ENCODE results near the gene CHRNA4.

Gene CHRNA4

GRCh38 chr20:63347950-63348827 is 13.0 kb downstream of the CHRNA4 start:
- ChIA-PET CTCF (interaction anchor here (0.9 kb wide), 1 partner anchor 32 kb away, joined by 3 read pairs; no protein-coding TSS in a partner anchor), POLR2A (no interaction called here)
- TF ChIP-seq CTCF (IDR thresholded peaks at IDR 0.05; ENCODE audit: insufficient read depth, low read length, missing control alignments), result no peak
- H3K4me3 ChIP-seq (ENCODE audit: low read depth, low read length), result no peak overlapping the region
- no peak for DNase-seq (ENCODE audit: low read depth, low spot score)

- ChIA-PET POLR2A (no interaction called here), CTCF (no interaction called here)
- DNase-seq (ENCODE audit: low read depth, low spot score), result no peak
Measured at GRCh38 chr20:63347081-63347741, 13.9 kb downstream of the CHRNA4 start.

GRCh38 chr20:63346131-63347080 is 14.7 kb downstream of the CHRNA4 start:
- DNase-seq (ENCODE audit: low read depth, low spot score), result no peak
- no peak overlapping the region for H3K4me3 ChIP-seq (ENCODE audit: low read depth, low read length)
- ChIA-PET CTCF (interaction anchor here (1.0 to 1.5 kb wide), 2 partner anchors 35 to 122 kb away, joined by 3 to 5 read pairs; no protein-coding TSS in a partner anchor), POLR2A (no interaction called here)
- TF ChIP-seq CTCF (IDR thresholded peaks at IDR 0.05; ENCODE audit: insufficient read depth, low read length, missing control alignments), result no peak

More at GRCh38 chr20:63347081-63347741, 13.9 kb downstream of the CHRNA4 start:
- no peak for TF ChIP-seq CTCF (IDR thresholded peaks at IDR 0.05; ENCODE audit: insufficient read depth, low read length, missing control alignments)
- no peak overlapping the region for H3K4me3 ChIP-seq (ENCODE audit: low read depth, low read length)

GRCh38 chr20:63345328-63346100 is 15.6 kb downstream of the CHRNA4 start:
- ChIA-PET POLR2A (no interaction called here), CTCF (interaction anchor here (1.0 to 1.5 kb wide), 2 partner anchors 36 to 122 kb away, joined by 3 to 5 read pairs; no protein-coding TSS in a partner anchor)
- H3K4me3 ChIP-seq (ENCODE audit: low read depth, low read length), result no peak overlapping the region
- no peak for TF ChIP-seq CTCF (IDR thresholded peaks at IDR 0.05; ENCODE audit: insufficient read depth, low read length, missing control alignments)
- no peak for DNase-seq (ENCODE audit: low read depth, low spot score)

GRCh38 chr20:63344616-63345327 is 16.4 kb downstream of the CHRNA4 start:
- POLR2A ChIA-PET, result no interaction called here
- DNase-seq (ENCODE audit: low read depth, low spot score), result no peak
- CTCF ChIA-PET, result interaction anchor here (1.5 kb wide), 1 partner anchor 37 kb away, joined by 5 read pairs; no protein-coding TSS in a partner anchor

More at GRCh38 chr20:63344616-63345327, 16.4 kb downstream of the CHRNA4 start:
- H3K4me3 ChIP-seq (ENCODE audit: low read depth, low read length), result no peak overlapping the region
- no peak for TF ChIP-seq CTCF (IDR thresholded peaks at IDR 0.05; ENCODE audit: insufficient read depth, low read length, missing control alignments)

Measured in AG04449 (cell line).